Effector memory CD8-positive, alpha-beta T cell (primary cell): Measurements from ENCODE around the gene ARMH2.
A peak's percentile ranks its signal among the peaks of the same experiment; 100 is the strongest.
"Not testable (repeated sequence)": the region's sequence is repeated elsewhere in the genome, so short reads cannot be mapped to it uniquely, and the experiment has no call there.

Experiments
- ATAC-seq: fragments of 150-1000 bp; cut with Tn5 transposase; replicated peaks from 2 replicates; pipeline ENCODE4 v1.10.0; 2021; ENCODE audit warnings: mild to moderate bottlenecking, moderate library complexity
- DNase-seq, 3 experiments: peaks; one replicate each; pipeline ENCODE4 v3.0.0; 2021
- H3K27ac Mint-ChIP-seq, 2 donors: one replicate each; pipeline ENCODE4 v1.8.0; 2022; ENCODE audit warnings: mild to moderate bottlenecking in 2 of 2, mixed read lengths in 2 of 2, moderate library complexity in 2 of 2
- H3K27me3 Mint-ChIP-seq, 2 donors: one replicate each; pipeline ENCODE4 v1.8.0; 2022; ENCODE audit warnings: mixed read lengths in 2 of 2
- H3K36me3 Mint-ChIP-seq: one replicate; pipeline ENCODE4 v1.8.0; 2022; ENCODE audit warnings: mild to moderate bottlenecking, moderate library complexity, mixed read lengths; ENCODE audit not compliant: insufficient read depth
- H3K4me1 Mint-ChIP-seq, 2 donors: one replicate each; pipeline ENCODE4 v1.8.0; 2022; ENCODE audit warnings: low read depth in 2 of 2, mixed read lengths in 2 of 2
- H3K4me3 Mint-ChIP-seq, 2 donors: one replicate each; pipeline ENCODE4 v1.8.0; 2022; ENCODE audit warnings: mild to moderate bottlenecking in 2 of 2, mixed read lengths in 2 of 2, moderate library complexity in 2 of 2
- H3K9me3 Mint-ChIP-seq, 2 donors: one replicate each; pipeline ENCODE4 v1.8.0; 2022; ENCODE audit warnings: mixed read lengths in 2 of 2

The ARMH2 gene

DNA sequence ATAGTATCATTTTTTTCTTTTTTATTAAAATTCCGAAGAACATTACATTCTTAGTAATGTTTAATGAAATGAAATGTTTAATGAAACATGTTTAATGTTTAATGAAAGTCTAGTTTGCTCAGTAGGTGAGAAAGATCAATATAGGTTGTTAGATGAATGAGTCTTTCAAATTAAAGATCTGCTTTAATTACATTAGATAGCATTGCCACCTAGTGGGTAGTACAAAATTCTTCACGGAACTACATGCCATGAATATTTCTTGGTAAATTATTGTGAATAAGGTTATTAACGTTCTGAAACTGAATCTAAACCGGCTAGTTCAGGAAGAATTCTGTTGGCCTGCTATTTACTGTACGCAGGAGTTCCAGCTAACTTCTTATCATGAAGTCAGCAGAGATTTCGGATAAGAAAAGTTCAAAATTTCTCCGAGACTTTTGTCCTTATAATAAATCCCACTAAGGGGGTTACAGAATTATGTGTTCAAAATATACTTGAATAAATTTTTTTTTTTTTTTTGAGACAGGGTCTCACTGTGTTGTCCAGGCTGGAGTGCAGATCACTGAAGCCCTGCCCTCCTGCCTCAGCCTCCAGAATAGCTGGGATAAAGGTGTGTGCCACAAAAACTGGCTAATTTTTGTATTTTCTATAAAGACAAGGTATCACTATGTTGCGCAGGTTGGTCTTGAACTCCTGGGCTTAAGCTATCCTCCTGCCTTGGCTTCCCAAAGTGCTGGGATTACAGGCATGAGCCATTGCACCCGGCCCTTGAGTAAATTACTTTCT is 31.8 kb downstream of the ARMH2 start:
- no peaks in the 10 kb centered on the region for H3K27me3 Mint-ChIP-seq
- ATAC-seq (peak; percentile 54), DNase-seq (no peak)
- H3K4me1 Mint-ChIP-seq: peaks cover 0 to 2% of the 10 kb centered on the region in 2 donors
- no peaks in the 10 kb centered on the region for H3K36me3 Mint-ChIP-seq
- H3K9me3 Mint-ChIP-seq: no peaks in the 10 kb centered on the region
- H3K27ac Mint-ChIP-seq: no peak overlapping the region
- no peak overlapping the region for H3K4me3 Mint-ChIP-seq

GRCh38 chr6:24765968-24766367 is 32.7 kb downstream of the ARMH2 start:
- H3K4me1 Mint-ChIP-seq, H3K4me3 Mint-ChIP-seq, H3K27ac Mint-ChIP-seq, DNase-seq, ATAC-seq, H3K9me3 Mint-ChIP-seq, H3K36me3 Mint-ChIP-seq, H3K27me3 Mint-ChIP-seq: not testable (repeated sequence)

DNA sequence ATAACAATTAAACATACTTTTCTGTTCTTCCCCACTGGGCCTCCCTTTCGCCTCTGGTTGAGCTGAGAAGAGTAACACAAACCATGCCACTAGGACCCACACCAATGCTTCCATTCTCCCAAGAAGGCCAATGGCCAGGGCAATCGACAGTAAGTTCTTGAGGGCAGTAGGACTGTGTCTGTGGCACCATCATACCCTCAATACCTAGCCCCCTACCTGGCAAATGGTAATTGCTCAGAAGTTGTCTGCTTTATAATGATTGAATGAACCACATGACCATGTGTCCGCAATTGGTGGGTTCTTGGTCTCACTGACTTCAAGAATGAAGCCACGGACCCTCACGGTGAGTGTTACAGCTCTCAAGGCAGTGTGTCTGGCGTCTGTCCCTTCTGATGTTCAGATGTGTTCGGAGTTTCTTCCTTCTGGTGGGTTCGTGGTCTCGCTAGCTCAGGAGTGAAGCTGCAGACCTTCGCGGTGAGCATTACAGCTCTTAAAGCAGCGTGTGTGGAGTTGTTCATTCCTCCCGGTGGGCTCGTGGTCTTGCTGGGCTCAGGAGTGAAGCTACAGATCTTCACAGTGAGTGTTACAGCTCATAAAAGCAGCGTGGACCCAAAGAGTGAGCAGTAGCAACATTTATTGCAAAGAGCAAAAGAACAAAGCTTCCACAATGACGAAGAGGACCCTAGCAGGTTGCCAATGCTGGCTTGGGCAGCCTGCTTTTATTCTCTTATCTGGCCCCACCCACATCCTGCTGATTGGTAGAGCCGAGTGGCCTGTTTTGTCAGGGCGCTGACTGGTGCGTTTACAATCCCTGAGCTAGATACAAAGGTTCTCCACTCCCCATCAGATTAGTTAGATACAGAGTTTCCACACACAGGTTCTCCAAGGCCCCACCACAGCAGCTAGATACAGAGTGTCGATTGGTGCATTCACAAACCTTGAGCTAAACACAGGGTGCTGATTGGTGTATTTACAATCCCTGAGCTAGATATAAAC is 33.6 kb downstream of the ARMH2 start:
- not testable (repeated sequence) for H3K27me3 Mint-ChIP-seq, ATAC-seq, H3K36me3 Mint-ChIP-seq, H3K4me3 Mint-ChIP-seq, H3K27ac Mint-ChIP-seq, H3K9me3 Mint-ChIP-seq, H3K4me1 Mint-ChIP-seq, DNase-seq

DNA sequence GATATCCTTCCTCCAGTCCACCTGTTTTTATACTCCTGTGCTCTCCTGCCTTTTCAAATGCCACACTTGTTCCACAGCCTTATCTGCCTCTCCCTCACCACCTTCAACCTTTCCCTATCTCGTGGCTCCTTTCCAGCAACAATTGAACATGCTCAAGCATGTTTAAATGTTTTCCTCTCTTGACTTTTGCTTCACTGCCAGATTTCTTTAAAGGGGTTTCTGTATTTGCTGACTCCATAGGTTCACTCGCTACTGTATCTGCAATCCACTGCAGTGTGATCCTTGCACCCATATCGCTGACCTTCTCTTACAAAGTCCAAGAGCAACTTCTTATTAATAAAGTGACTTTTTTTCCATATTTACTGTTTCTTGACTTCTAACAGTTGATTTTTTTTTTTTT is 35.1 kb downstream of the ARMH2 start:
- no peak for DNase-seq
- no peak overlapping the region for H3K27ac Mint-ChIP-seq
- H3K4me3 Mint-ChIP-seq: no peak overlapping the region
- H3K4me1 Mint-ChIP-seq: peaks cover 0 to 2% of the 10 kb centered on the region in 2 donors
- H3K27me3 Mint-ChIP-seq: no peaks in the 10 kb centered on the region
- no peaks in the 10 kb centered on the region for H3K9me3 Mint-ChIP-seq
- no peak for ATAC-seq
- H3K36me3 Mint-ChIP-seq: no peaks in the 10 kb centered on the region

GRCh38 chr6:24761851-24762250 is 36.9 kb downstream of the ARMH2 start:
- Mint-ChIP-seq H3K4me3 (no peak overlapping the region), H3K27ac (peak overlapping the region in 1 of 2 donors; percentile 45), H3K27me3 (no peaks in the 10 kb centered on the region), H3K9me3 (no peaks in the 10 kb centered on the region), H3K4me1 (no peaks in the 10 kb centered on the region), H3K36me3 (no peaks in the 10 kb centered on the region)
- DNase-seq (no peak), ATAC-seq (no peak)

DNA sequence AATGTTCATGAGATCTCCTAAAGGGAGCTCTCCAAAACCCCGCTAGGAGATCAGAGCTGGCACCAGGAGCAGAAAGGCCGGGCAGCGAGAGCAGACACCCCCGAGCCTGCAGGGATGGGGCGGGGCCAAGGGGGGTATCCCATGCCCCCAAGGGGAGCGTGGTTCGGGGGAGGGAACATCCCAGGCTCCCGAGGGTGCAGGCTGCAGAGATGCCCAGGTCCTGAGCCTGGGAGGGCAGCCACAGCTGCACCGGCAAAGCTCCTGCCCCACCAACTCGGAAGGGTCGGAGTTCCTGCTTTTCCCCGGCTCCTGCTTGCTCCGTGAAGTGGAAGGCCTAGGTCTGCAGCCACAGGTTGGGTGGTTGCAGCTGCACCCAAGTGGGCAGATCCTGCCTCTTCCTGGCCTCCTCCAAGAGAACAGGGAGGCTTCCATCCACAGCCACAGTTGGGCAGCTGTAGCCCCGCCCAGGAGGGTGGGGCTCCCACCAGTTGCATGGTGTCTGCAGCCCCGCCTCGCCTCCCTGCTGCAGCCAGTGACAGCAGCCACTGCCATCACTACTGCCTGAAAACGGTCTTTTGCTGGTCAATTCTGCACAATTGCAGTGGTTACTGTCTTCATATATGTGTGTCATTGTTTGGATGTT is 37.4 kb downstream of the ARMH2 start:
- Mint-ChIP-seq H3K27me3 (no peaks in the 10 kb centered on the region), H3K36me3 (no peaks in the 10 kb centered on the region), H3K9me3 (no peaks in the 10 kb centered on the region), H3K27ac (peak overlapping the region in 1 of 2 donors; percentile 45), H3K4me1 (no peaks in the 10 kb centered on the region), H3K4me3 (no peak overlapping the region)
- ATAC-seq: no peak
- DNase-seq: no peak

DNA sequence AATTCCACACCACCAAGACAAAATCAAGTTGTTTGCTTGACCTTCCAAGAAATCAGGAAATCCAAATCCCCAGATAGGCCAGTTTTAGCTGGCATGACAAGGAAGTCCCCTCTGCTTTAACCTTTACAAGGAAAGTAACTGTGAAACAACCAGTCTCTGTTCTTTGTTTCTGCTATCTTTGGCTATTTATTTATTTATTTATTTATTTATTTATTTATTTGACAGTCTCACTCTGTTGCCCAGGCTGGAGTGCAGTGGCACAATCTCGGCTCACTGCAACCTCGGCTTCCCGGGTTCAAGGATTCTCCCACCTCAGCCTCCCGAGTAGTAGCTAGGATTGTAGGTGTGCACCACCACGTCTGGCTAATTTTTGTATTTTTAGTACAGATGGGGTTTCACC is 38.5 kb downstream of the ARMH2 start:
- no peaks in the 10 kb centered on the region for H3K4me1 Mint-ChIP-seq
- ATAC-seq (no peak), DNase-seq (no peak)
- H3K36me3 Mint-ChIP-seq: no peaks in the 10 kb centered on the region
- H3K27ac Mint-ChIP-seq: no peak overlapping the region
- no peak overlapping the region for H3K4me3 Mint-ChIP-seq
- H3K9me3 Mint-ChIP-seq: no peaks in the 10 kb centered on the region
- no peaks in the 10 kb centered on the region for H3K27me3 Mint-ChIP-seq

GRCh38 chr6:24759718-24760117 is 39.0 kb downstream of the ARMH2 start:
- no peaks in the 10 kb centered on the region for H3K27me3 Mint-ChIP-seq
- ATAC-seq (no peak), DNase-seq (no peak)
- no peak overlapping the region for H3K27ac Mint-ChIP-seq
- no peak overlapping the region for H3K4me3 Mint-ChIP-seq
- no peaks in the 10 kb centered on the region for H3K36me3 Mint-ChIP-seq
- H3K4me1 Mint-ChIP-seq: no peaks in the 10 kb centered on the region
- H3K9me3 Mint-ChIP-seq: no peaks in the 10 kb centered on the region

DNA sequence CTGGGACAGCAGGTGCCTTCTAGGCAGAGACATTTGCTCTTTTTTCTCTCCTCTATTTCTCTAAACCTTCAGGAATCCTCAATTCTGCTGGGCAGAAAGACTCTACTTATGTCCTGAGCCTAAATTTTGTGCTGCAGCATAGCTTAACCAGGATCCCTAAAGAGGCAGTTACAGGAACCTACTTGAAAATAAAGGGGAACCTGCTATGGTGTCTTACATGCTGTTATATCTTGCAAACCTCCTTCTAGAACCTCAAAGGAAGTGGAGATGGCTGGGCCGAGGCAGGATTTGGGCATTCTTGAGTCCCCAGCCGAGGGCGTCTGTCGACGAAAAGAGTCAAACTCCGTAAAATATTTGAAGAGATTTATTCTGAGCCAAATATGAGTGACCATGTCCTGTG is 41.1 kb downstream of the ARMH2 start:
- no peak for DNase-seq
- Mint-ChIP-seq H3K4me3 (no peak overlapping the region), H3K9me3 (no peaks in the 10 kb centered on the region), H3K4me1 (no peaks in the 10 kb centered on the region), H3K36me3 (no peaks in the 10 kb centered on the region), H3K27ac (no peak overlapping the region), H3K27me3 (peaks cover 0 to 10% of the 10 kb centered on the region in 2 donors)
- ATAC-seq: no peak

DNA sequence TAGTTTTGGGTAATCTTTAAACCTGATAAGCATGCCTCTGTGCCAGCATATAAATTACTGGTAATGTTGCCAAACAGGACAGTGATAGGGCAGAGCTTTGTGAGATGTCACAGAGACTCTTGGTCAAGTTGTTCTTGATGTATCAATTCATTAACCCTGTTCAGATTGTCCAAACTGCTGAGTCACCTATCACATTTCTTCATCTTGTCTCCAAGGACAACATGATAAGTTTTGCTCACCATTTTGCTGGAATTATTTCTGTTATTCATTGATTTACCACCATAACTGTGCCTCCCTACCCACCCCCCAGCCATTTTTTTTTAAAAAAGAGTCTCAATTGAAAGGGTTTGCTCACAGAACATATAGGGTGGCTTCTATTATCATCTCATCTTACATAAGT is 43.4 kb downstream of the ARMH2 start:
- no peaks in the 10 kb centered on the region for H3K4me1 Mint-ChIP-seq
- no peak overlapping the region for H3K4me3 Mint-ChIP-seq
- no peak for ATAC-seq
- no peak overlapping the region for H3K27ac Mint-ChIP-seq
- no peaks in the 10 kb centered on the region for H3K9me3 Mint-ChIP-seq
- no peaks in the 10 kb centered on the region for H3K36me3 Mint-ChIP-seq
- no peak for DNase-seq
- H3K27me3 Mint-ChIP-seq: peaks cover 6 to 23% of the 10 kb centered on the region in 2 donors

DNA sequence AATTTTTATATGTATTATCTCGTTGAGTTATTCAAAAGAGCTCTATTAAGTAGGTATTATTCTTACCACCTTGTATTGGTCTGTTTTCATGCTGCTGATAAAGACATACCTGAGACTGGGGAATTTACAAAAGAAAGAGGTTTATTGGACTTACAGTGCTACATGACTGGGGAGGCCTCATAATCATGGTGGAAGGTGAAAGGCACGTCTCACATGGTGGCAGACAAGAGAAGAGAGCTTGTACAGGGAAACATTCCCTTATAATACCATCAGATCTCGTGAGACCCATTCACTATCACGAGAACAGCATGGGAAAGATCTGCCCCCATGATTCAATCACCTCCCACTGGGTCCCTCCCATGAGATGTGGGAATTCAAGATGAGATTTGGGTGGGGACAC is 44.3 kb downstream of the ARMH2 start:
- not testable (repeated sequence) for H3K9me3 Mint-ChIP-seq, H3K27ac Mint-ChIP-seq, DNase-seq, H3K4me3 Mint-ChIP-seq, H3K36me3 Mint-ChIP-seq, H3K4me1 Mint-ChIP-seq, ATAC-seq
- peaks cover 6 to 23% of the 10 kb centered on the region in 2 donors for H3K27me3 Mint-ChIP-seq

DNA sequence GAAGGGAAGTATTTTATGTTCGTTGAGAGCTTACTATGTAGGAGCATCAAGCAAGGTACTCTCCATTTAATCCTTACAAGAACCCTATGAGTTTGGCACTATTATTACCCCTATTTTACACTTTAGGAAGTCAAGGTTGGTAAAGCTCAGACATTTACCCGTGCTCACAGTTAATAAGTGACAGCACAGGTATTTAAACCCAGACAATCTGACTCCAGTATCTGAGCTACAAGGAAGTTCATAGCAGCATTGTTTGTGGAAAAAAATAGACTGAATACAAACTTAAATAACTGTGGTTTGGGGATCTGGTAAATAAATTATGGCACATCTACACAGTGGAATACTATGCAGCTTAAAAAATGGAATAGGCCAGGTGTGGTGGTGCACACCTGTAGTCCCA is 45.2 kb downstream of the ARMH2 start:
- H3K9me3 Mint-ChIP-seq: no peaks in the 10 kb centered on the region
- ATAC-seq: no peak
- H3K36me3 Mint-ChIP-seq: no peaks in the 10 kb centered on the region
- H3K4me1 Mint-ChIP-seq: no peaks in the 10 kb centered on the region
- peaks cover 6 to 23% of the 10 kb centered on the region in 2 donors for H3K27me3 Mint-ChIP-seq
- no peak overlapping the region for H3K27ac Mint-ChIP-seq
- H3K4me3 Mint-ChIP-seq: no peak overlapping the region
- DNase-seq: no peak

- DNase-seq: no peak
- Mint-ChIP-seq H3K9me3 (no peaks in the 10 kb centered on the region), H3K27ac (no peak overlapping the region), H3K4me3 (no peak overlapping the region), H3K36me3 (no peaks in the 10 kb centered on the region), H3K4me1 (no peaks in the 10 kb centered on the region), H3K27me3 (peaks cover 6 to 23% of the 10 kb centered on the region in 2 donors)
- ATAC-seq: no peak
These were observed 45.7 kb downstream of the ARMH2 start for GRCh38 chr6:24752917-24753492.
